ENCODE data around the gene C5orf34. TPM values are rescaled to one million over a fixed set of nuclear protein-coding genes. Genes with fewer than 3 reads are reported as not detected.

The C5orf34 gene
- total RNA-seq, 1 donor from 2014 or later = 1.8 TPM

- no peaks in the 10 kb centered on the region for H3K4me1 Mint-ChIP-seq (ENCODE audit: low read depth)
- H3K4me3 Mint-ChIP-seq (ENCODE audit: unreplicated experiment) = no peak overlapping the region
- no peak for TF ChIP-seq CTCF (IDR thresholded peaks at IDR 0.05)
- no peaks in the 10 kb centered on the region for H3K9me3 Mint-ChIP-seq (ENCODE audit: low read depth)
- DNase-seq (ENCODE audit: low spot score) = no peak
- H3K27me3 Mint-ChIP-seq (ENCODE audit: low read depth) = no peaks in the 10 kb centered on the region
- H3K27ac Mint-ChIP-seq (ENCODE audit: unreplicated experiment) = no peak overlapping the region
- H3K36me3 Mint-ChIP-seq (ENCODE audit: low read depth) = peaks cover 35% of the 10 kb centered on the region
Observed at GRCh38 chr5:43536972-43537371, 22.0 kb upstream of the C5orf34 start.

DNA sequence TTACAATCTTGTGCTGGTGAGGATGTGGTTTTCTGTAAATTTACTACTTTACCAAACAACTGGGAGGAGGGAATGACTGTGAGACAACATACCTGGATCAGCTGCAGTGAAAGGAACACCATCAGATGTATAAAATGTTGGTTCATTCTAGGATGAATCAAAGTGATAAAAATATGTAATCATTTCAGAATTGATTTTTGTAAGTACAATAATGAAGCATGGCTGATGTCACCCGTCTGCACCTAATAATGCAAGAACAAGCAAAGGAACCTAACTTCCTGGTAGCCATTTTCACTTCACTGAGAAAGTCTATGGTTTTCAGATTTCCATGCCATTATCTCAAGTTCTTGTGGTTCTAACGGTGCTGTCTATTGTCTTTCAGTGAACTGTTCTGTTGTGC, 18.7 kb upstream of the C5orf34 start:
- H3K27me3 Mint-ChIP-seq (ENCODE audit: low read depth) = no peaks in the 10 kb centered on the region
- no peak overlapping the region for H3K4me3 Mint-ChIP-seq (ENCODE audit: unreplicated experiment)
- H3K27ac Mint-ChIP-seq (ENCODE audit: unreplicated experiment) = no peak overlapping the region
- no peak for TF ChIP-seq CTCF (IDR thresholded peaks at IDR 0.05)
- no peaks in the 10 kb centered on the region for H3K4me1 Mint-ChIP-seq (ENCODE audit: low read depth)
- peaks cover 36% of the 10 kb centered on the region for H3K36me3 Mint-ChIP-seq (ENCODE audit: low read depth)
- no peaks in the 10 kb centered on the region for H3K9me3 Mint-ChIP-seq (ENCODE audit: low read depth)
- no peak for DNase-seq (ENCODE audit: low spot score)

DNA sequence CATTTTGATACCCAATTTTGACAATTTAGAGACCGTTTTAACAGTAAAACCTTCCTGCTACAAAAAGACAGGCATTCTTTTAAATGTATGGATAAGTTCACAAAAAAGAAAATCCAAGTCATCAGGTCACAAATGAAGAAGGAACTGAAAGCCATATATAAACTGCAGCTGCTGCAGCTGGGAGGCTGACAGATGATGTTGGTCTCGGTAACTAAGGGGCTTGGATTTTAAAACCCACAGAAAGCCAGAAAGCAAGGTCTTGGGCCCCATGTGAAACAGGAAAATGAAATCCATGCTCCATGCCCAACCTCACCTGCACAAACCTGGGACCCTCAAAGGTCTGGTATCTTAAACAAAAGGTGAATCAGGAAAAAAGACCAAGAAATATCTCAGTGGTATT, 15.7 kb upstream of the C5orf34 start:
- Mint-ChIP-seq H3K4me1 (ENCODE audit: low read depth) (no peaks in the 10 kb centered on the region), H3K4me3 (ENCODE audit: unreplicated experiment) (no peak overlapping the region), H3K27ac (ENCODE audit: unreplicated experiment) (no peak overlapping the region), H3K9me3 (ENCODE audit: low read depth) (no peaks in the 10 kb centered on the region), H3K27me3 (ENCODE audit: low read depth) (no peaks in the 10 kb centered on the region), H3K36me3 (ENCODE audit: low read depth) (peaks cover 37% of the 10 kb centered on the region)
- TF ChIP-seq CTCF (IDR thresholded peaks at IDR 0.05) = no peak
- no peak for DNase-seq (ENCODE audit: low spot score)

- H3K27me3 Mint-ChIP-seq (ENCODE audit: low read depth) = no peaks in the 10 kb centered on the region
- DNase-seq (ENCODE audit: low spot score) = no peak
- TF ChIP-seq CTCF (IDR thresholded peaks at IDR 0.05) = no peak
- H3K4me1 Mint-ChIP-seq (ENCODE audit: low read depth) = no peaks in the 10 kb centered on the region
- H3K36me3 Mint-ChIP-seq (ENCODE audit: low read depth) = peaks cover 29% of the 10 kb centered on the region
- H3K4me3 Mint-ChIP-seq (ENCODE audit: unreplicated experiment) = no peak overlapping the region
- H3K9me3 Mint-ChIP-seq (ENCODE audit: low read depth) = no peaks in the 10 kb centered on the region
- no peak overlapping the region for H3K27ac Mint-ChIP-seq (ENCODE audit: unreplicated experiment)
Observed at GRCh38 chr5:43523662-43524072, 8.7 kb upstream of the C5orf34 start.

GRCh38 chr5:43520615-43521014, 5.7 kb upstream of the C5orf34 start:
- Mint-ChIP-seq H3K27ac (ENCODE audit: unreplicated experiment) (no peak overlapping the region), H3K9me3 (ENCODE audit: low read depth) (no peaks in the 10 kb centered on the region), H3K4me3 (ENCODE audit: unreplicated experiment) (no peak overlapping the region), H3K4me1 (ENCODE audit: low read depth) (peaks cover 9% of the 10 kb centered on the region), H3K27me3 (ENCODE audit: low read depth) (no peaks in the 10 kb centered on the region), H3K36me3 (ENCODE audit: low read depth) (peaks cover 17% of the 10 kb centered on the region)
- no peak for TF ChIP-seq CTCF (IDR thresholded peaks at IDR 0.05)
- DNase-seq (ENCODE audit: low spot score) = no peak

Data from chondrocyte (in vitro differentiated cells).